ENCODE measurements around the gene COL25A1.

COL25A1 gene

GRCh38 chr4:108762559-108763225 is 539.8 kb downstream of the COL25A1 start, which contains the start of gene ETNPPL:
ETNPPL (minus strand) TSS chr4:108763053; CDS start chr4:108762898, 155 bp downstream.
- H3K4me3 ChIP-seq (ENCODE audit: low read depth, low read length), result peak within 1 kb of the TSS; percentile 54
- TF ChIP-seq CTCF (IDR thresholded peaks at IDR 0.05; ENCODE audit: insufficient read depth, low read length, missing control alignments), result no peak
- CTCF ChIA-PET, result no interaction called here
- POLR2A ChIA-PET, result no interaction called here
- DNase-seq (ENCODE audit: low read depth, low spot score), result no peak
